Glutamatergic neuron (in vitro differentiated cells): ENCODE results near the gene VAMP3. TPM values are rescaled to one million over a fixed set of nuclear protein-coding genes. Genes with fewer than 3 reads are reported as not detected.
"Not testable (repeated sequence)": the region's sequence is repeated elsewhere in the genome, so short reads cannot be mapped to it uniquely, and the experiment has no call there.

Source experiments
- DNase-seq: peaks from one replicate; pipeline ENCODE4 v3.0.0; 2022
- H3K27ac Mint-ChIP-seq: one replicate; pipeline ENCODE4 v1.8.0; 2020; ENCODE audit warnings: mild to moderate bottlenecking, mixed read lengths, inconsistent platforms; ENCODE audit not compliant: unreplicated experiment
- H3K27me3 Mint-ChIP-seq: one replicate; pipeline ENCODE4 v1.8.0; 2020; ENCODE audit warnings: mild to moderate bottlenecking, moderate library complexity, mixed read lengths, inconsistent platforms; ENCODE audit not compliant: unreplicated experiment
- H3K36me3 Mint-ChIP-seq: one replicate; pipeline ENCODE4 v1.8.0; 2020; ENCODE audit warnings: mild to moderate bottlenecking, mixed read lengths, inconsistent platforms; ENCODE audit not compliant: unreplicated experiment
- H3K4me1 Mint-ChIP-seq: one replicate; pipeline ENCODE4 v1.8.0; 2020; ENCODE audit warnings: mild to moderate bottlenecking, low read depth, mixed read lengths, inconsistent platforms; ENCODE audit not compliant: unreplicated experiment
- H3K4me3 Mint-ChIP-seq: one replicate; pipeline ENCODE4 v1.8.0; 2020; ENCODE audit warnings: mild to moderate bottlenecking, mixed read lengths, inconsistent platforms; ENCODE audit not compliant: unreplicated experiment
- H3K9me3 Mint-ChIP-seq: one replicate; pipeline ENCODE4 v1.8.0; 2020; ENCODE audit warnings: mild to moderate bottlenecking, moderate library complexity, mixed read lengths, inconsistent platforms; ENCODE audit not compliant: unreplicated experiment
- total RNA-seq: library from RNA; stranded (reverse); fragmentation: NEBNext Ultra II Directional; extraction: Animal tissue kit (Norgen Biotek cat#: 25700); gene quantifications from one replicate; pipeline ENCODE4 v1.2.1, GENCODE V29; 2021; ENCODE audit not compliant: unreplicated experiment
- TF ChIP-seq, protein P1 (sequence below): fragments of 200-600 bp; sonication (generic); IDR thresholded peaks from one replicate; pipeline ENCODE4 v1.5.0; 2021; ENCODE audit not compliant: partially characterized antibody, unreplicated experiment

Gene VAMP3
- total RNA-seq, 1 donor from 2014 or later = 21.3 TPM

- peak; percentile 26 for DNase-seq
- Mint-ChIP-seq H3K27ac (no peak overlapping the region), H3K4me3 (no peak overlapping the region), H3K27me3 (peaks cover 5% of the 10 kb centered on the region), H3K36me3 (peaks cover 11% of the 10 kb centered on the region), H3K9me3 (peaks cover 4% of the 10 kb centered on the region), H3K4me1 (no peaks in the 10 kb centered on the region)
- TF ChIP-seq, protein P1, sequence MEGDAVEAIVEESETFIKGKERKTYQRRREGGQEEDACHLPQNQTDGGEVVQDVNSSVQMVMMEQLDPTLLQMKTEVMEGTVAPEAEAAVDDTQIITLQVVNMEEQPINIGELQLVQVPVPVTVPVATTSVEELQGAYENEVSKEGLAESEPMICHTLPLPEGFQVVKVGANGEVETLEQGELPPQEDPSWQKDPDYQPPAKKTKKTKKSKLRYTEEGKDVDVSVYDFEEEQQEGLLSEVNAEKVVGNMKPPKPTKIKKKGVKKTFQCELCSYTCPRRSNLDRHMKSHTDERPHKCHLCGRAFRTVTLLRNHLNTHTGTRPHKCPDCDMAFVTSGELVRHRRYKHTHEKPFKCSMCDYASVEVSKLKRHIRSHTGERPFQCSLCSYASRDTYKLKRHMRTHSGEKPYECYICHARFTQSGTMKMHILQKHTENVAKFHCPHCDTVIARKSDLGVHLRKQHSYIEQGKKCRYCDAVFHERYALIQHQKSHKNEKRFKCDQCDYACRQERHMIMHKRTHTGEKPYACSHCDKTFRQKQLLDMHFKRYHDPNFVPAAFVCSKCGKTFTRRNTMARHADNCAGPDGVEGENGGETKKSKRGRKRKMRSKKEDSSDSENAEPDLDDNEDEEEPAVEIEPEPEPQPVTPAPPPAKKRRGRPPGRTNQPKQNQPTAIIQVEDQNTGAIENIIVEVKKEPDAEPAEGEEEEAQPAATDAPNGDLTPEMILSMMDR = no peak
Measured at GRCh38 chr1:7784492-7785071, 13.5 kb downstream of the VAMP3 start.

DNA sequence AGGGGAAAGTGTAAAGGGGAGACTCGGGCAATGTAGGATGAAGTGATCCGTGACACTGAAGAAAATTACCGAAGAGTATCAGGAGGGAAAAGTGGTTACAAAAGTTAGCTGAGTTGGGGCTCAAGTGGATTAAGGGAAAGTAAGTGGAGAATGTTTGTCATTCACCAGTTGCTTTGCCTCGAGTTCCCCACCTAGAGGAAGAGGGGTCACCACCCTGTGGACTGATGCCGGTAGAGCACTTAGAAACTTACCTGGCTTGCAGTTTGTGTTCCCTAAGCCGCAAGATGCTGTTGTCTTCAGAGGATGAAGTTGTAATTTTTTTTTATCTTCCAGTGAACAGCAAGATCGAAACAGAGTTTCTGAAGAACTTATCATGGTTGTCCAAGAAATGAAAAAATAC is 14.0 kb downstream of the VAMP3 start:
- peak overlapping the region; percentile 22 for H3K4me3 Mint-ChIP-seq
- peaks cover 16% of the 10 kb centered on the region for H3K36me3 Mint-ChIP-seq
- no peaks in the 10 kb centered on the region for H3K4me1 Mint-ChIP-seq
- H3K27ac Mint-ChIP-seq = no peak overlapping the region
- TF ChIP-seq, protein P1 = no peak
- H3K9me3 Mint-ChIP-seq = peaks cover 8% of the 10 kb centered on the region
- DNase-seq = no peak
- H3K27me3 Mint-ChIP-seq = peaks cover 5% of the 10 kb centered on the region

GRCh38 chr1:7786795-7787194 is 15.7 kb downstream of the VAMP3 start:
- H3K27ac Mint-ChIP-seq = no peak overlapping the region
- peaks cover 27% of the 10 kb centered on the region for H3K36me3 Mint-ChIP-seq
- H3K9me3 Mint-ChIP-seq = peaks cover 13% of the 10 kb centered on the region
- TF ChIP-seq, protein P1 = no peak
- H3K27me3 Mint-ChIP-seq = peaks cover 7% of the 10 kb centered on the region
- no peak for DNase-seq
- no peaks in the 10 kb centered on the region for H3K4me1 Mint-ChIP-seq
- no peak overlapping the region for H3K4me3 Mint-ChIP-seq

DNA sequence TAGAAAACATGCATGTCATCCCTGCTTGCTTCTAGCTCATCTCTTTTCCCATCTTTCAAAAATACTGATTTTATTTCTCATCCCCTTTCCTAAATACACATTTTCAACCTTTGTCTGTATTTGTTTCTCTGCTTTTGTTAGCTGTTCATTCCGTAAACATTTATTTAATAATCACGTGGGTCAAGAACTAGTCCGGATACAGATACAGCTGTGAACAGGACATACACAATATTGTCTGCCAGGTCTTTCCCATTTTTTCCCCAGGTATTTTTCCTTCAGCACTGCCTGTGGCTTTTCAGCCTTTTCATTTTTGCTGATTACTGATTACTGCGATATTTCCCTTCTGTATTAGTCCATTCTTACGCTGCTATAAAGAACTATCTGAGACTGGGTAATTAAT is 18.7 kb downstream of the VAMP3 start:
- TF ChIP-seq, protein P1 = no peak
- H3K4me1 Mint-ChIP-seq = no peaks in the 10 kb centered on the region
- peaks cover 37% of the 10 kb centered on the region for H3K36me3 Mint-ChIP-seq
- H3K27ac Mint-ChIP-seq = no peak overlapping the region
- no peak overlapping the region for H3K4me3 Mint-ChIP-seq
- peaks cover 9% of the 10 kb centered on the region for H3K9me3 Mint-ChIP-seq
- DNase-seq = no peak
- peaks cover 7% of the 10 kb centered on the region for H3K27me3 Mint-ChIP-seq

DNA sequence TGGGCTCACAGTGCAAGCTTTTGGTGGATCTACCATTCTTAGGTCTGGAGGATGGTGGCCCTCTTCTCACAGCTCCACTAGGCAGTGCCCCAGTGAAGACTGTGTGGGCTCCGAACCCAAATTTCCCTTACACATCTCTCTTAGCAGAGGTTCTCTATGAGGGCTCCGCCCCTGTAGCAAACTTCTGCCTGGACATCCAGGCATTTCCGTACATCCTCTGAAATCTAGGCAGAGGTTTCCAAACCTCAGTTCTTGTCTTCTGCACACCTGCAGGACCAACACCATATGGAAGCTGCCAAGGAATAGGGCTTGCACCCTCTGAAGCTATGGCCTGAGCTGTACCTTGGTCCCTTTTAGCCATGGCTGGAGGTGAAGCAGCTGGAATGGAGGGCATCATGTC is 19.9 kb downstream of the VAMP3 start:
- not testable (repeated sequence) for H3K27ac Mint-ChIP-seq, H3K9me3 Mint-ChIP-seq, H3K4me1 Mint-ChIP-seq, H3K27me3 Mint-ChIP-seq, H3K4me3 Mint-ChIP-seq, DNase-seq
- H3K36me3 Mint-ChIP-seq = peaks cover 40% of the 10 kb centered on the region
